Right ventricle myocardium superior (tissue), 1 donor: Measurements from ENCODE around the gene IFITM2. TPM values are rescaled to one million over a fixed set of nuclear protein-coding genes. Genes with fewer than 3 reads are reported as not detected.
"Not testable (repeated sequence)": the region's sequence is repeated elsewhere in the genome, so short reads cannot be mapped to it uniquely, and the experiment has no call there.

Experiments
- ATAC-seq: fragments of 200-7000 bp; cut with Tn5 transposase; one replicate; pipeline ENCODE4 v1.9.1; 2020; ENCODE audit warnings: mild to moderate bottlenecking; ENCODE audit not compliant: poor library complexity
- DNase-seq: peaks from one replicate; pipeline ENCODE4 v3.0.0-alpha.2; 2020
- intact Hi-C: fragments of 100-400 bp; cut with DNase I; formaldehyde crosslinking; loops from one replicate; pipeline ENCODE4 v1.11.2; 2022
- total RNA-seq: library from RNA; stranded (reverse); fragmentation: NEBNext Ultra II Directional; extraction: Animal tissue kit (Norgen Biotek cat#: 25700); gene quantifications from one replicate; pipeline ENCODE4 v1.2.1, GENCODE V29; 2021
- donor health status: DM: no; HTN: yes; CAD: no; lungs with severe emphysema.

The IFITM2 gene
- total RNA-seq, 1 donor from 2014 or later: 194 TPM

DNA sequence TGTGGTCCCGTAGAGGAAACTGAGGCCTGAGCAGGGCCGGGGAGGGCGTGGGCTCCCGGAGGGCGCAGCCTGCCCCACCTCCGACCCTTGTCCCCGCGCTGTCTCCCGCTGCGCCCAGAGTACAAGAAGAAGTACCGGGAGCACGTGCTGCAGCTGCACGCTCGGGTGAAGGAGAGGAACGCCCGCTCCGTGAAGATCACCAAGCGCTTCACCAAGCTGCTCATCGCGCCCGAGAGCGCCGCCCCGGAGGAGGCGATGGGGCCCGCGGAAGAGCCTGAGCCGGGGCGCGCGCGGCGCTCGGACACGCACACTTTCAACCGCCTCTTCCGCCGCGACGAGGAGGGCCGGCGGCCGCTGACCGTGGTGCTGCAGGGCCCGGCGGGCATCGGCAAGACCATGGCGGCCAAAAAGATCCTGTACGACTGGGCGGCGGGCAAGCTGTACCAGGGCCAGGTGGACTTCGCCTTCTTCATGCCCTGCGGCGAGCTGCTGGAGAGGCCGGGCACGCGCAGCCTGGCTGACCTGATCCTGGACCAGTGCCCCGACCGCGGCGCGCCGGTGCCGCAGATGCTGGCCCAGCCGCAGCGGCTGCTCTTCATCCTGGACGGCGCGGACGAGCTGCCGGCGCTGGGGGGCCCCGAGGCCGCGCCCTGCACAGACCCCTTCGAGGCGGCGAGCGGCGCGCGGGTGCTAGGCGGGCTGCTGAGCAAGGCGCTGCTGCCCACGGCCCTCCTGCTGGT lies 27.5 kb upstream of the IFITM2 start:
- DNase-seq (peak; percentile 62), ATAC-seq (peak; percentile 40)
- intact Hi-C loops: no loop called here

- ATAC-seq (no peak), DNase-seq (peak; percentile 63)
- intact Hi-C loops: no loop called here
Measured at GRCh38 chr11:280706-281485, 26.7 kb upstream of the IFITM2 start.

- intact Hi-C loops: no loop called here
- no peak for ATAC-seq
- DNase-seq: peak; percentile 29
Measured at GRCh38 chr11:281486-282161, 26.0 kb upstream of the IFITM2 start.

DNA sequence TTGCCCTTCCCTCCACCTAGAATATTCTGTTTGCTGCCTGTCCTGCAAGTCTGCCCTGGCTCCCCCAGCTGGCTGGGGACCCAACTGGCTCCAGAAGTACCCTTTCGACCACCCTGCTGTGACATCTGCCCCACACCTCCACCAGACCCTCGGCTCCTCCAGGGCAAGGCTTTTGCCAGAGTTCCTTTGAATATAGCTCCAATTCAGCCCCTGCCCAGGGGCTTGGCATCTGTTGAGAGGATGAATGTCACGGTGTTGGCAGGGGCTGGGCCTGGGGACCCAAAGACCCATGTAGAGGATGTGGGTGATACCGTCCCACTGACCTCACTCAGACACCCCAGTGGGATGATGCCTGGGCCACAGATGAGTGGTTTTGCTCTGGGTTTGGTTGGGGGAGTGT lies 25.4 kb upstream of the IFITM2 start:
- DNase-seq (peak; percentile 24), ATAC-seq (no peak)
- intact Hi-C loops: no loop called here

GRCh38 chr11:282630-283360 lies 24.8 kb upstream of the IFITM2 start:
- DNase-seq (peak; percentile 27), ATAC-seq (no peak)
- intact Hi-C loops: no loop called here

DNA sequence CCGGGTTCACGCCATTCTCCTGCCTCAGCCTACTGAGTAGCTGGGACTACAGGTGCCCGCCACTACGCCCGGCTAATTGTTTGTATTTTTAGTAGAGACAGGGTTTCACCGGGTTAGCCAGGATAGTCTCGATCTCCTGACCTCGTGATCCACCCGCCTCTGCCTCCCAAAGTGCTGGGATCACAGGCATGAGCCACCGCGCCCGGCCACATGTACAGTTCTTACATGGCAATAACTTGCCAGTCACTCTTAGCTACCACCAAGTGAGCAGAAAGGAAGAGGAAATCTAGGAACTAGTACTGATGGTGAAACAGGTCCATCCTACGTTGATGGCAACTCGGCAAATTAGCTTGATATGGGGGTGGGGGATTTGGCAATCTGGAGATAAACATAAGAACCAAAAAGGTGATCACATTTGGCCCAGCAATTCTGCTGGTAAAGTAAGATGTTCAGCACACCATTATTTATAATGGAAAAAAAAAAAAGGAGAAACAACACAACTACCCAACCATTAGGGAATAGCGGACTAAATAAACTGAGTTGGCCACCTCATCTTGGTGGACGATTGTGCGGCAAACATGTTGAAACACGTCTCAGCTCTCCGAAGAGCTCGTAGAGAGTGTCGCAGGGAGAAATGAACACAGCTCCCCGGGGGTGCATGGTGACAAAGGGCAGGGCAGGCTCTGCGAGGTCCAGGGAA lies 24.1 kb upstream of the IFITM2 start:
- DNase-seq (peak; percentile 10), ATAC-seq (no peak)
- intact Hi-C loops: no loop called here

- intact Hi-C loops: no loop called here
- DNase-seq (peak; percentile 24), ATAC-seq (no peak)
Measured at GRCh38 chr11:284105-285020, 23.3 kb upstream of the IFITM2 start.

DNA sequence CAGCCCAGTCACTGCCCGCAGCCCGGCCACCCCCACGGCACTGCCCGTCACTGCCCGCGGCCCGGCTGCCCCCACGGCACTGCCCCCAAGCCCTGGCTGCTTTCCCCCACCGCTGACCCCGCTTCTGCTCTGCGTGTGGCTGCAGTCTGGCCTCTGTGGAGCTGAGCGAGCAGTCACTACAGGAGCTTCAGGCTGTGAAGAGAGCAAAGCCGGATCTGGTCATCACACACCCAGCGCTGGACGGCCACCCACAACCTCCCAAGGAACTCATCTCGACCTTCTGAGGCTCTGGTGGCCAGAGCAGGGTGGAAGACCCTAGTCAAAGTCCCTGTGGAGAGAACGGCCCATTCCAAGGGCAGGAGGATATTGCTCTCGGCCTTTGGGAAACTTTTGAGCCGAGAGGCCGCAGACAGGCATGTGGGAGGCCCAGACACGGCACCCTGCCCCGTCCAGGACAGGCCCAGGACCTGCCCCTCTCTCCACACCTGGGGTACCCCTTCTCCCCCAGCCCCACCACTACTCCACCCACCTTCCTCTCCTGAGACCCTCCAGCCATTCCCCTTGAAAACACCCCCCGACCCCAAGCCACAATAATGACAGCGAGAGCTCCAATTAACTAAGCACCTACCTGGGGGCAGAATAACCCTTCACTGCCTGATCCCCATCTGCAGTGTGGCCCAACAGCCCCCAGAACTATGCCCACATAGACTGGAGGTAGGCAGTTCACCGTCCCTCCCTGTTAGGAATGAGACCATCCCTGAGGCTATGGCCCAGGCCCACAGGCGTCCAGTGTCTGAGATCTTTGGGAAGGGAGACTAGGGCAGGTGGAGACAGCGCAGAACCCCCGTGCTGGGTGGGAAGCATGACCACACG lies 22.4 kb upstream of the IFITM2 start:
- peak; percentile 19 for DNase-seq
- intact Hi-C loops: no loop called here
- no peak for ATAC-seq

- no peak for ATAC-seq
- DNase-seq: peak; percentile 11
- intact Hi-C loops: no loop called here
Measured at GRCh38 chr11:285894-286220, 21.8 kb upstream of the IFITM2 start.

GRCh38 chr11:286977-287820 lies 20.4 kb upstream of the IFITM2 start:
- DNase-seq: peak; percentile 29
- ATAC-seq, intact Hi-C loops: not testable (repeated sequence)

DNA sequence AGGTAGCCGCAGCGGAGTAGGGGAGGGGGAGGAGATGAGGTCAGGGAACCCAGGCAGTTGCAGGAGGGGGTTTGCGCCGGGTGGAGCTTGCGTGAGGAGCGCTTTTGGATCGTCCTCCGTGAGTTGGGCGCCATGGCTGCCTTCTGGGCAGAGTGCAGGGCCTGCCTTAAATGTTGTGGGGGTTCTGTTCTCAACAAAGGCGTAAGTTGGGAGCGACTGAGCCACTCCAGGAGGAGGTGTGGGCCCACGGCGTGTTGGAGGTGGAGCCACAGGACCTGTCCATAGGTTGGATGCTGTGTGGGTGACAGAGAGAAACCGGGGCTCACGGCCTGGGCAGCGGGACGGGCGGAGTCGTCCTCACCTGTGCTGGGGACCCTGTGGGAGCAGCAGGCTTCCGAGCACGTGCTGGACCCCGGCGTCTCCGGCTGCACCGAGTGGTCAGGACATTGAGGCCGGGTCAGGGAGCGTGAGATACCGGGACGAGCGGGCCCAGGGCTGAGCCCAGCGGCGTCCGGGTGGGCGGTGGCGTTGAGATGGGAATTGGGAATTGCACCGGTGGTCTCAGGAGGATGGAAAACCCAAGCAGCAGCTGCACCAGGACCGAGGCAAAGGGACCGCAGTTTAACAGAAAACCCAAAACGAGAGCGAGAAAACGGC lies 19.7 kb upstream of the IFITM2 start:
- intact Hi-C loops: no loop called here
- ATAC-seq (peak; percentile 6), DNase-seq (peak; percentile 50)

- DNase-seq (peak; percentile 90), ATAC-seq (peak; percentile 90)
- intact Hi-C loops: no loop called here
Measured at GRCh38 chr11:288478-289397, 18.9 kb upstream of the IFITM2 start, which contains the start of gene PGGHG. Gene PGGHG (plus strand): TSS chr11:289126. CDS start chr11:289817, 691 bp downstream.

DNA sequence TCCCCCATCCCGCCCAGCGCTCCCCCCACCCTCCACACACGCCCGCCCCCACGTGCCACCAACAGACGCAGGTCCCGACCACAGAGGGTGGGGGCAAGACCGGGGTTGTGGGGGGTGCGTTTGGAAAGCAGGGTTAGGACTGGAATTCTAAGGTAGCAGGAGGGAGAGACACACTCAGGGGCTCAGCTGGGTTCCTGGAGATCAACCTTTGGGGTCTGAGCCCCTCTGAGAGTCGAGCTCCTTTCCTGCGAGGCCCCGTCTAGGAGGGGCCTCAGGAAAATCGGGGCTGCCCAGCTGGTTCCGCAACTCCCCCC lies 18.3 kb upstream of the IFITM2 start:
- DNase-seq: no peak
- intact Hi-C loops: no loop called here
- peak; percentile 2 for ATAC-seq
